H1 (cell line): ENCODE measurements around the gene BARX2. TPM values are rescaled to one million over a fixed set of nuclear protein-coding genes. Genes with fewer than 3 reads are reported as not detected.

ENCODE experiments used
- polyA plus RNA-seq, 7 experiments: library from polyadenylated mRNA; depleted of rRNA in 3 of 7; stranded (reverse) in 5 of 7; unstranded in 2 of 7; fragments of >200 nt in 5 of 7; fragments of 200-250 nt in 2 of 7; gene quantifications; 1 replicate in 5 of 7; 2 replicates in 1 of 7; 4 replicates in 1 of 7; pipeline versions ENCODE4 v1.2.1 to v1.2.3, GENCODE V29; 2011 to 2013; ENCODE audit warnings: missing spikeins in 2 of 7, mixed read lengths in 2 of 7
- total RNA-seq: library from RNA; stranded (reverse); fragmentation: NEBNext Ultra II Directional; extraction: Animal tissue kit (Norgen Biotek cat#: 25700); gene quantifications from 2 replicates; pipeline ENCODE4 v1.2.1, GENCODE V29; 2021
- TF ChIP-seq, protein P1 (sequence below), 3 experiments: IDR thresholded peaks; 1 replicate in 2 of 3; 2 replicates in 1 of 3; pipeline versions ENCODE4 v1.5.1 to v1.6.1; 2011; ENCODE audit warnings: low read length in 3 of 3, mild to moderate bottlenecking in 3 of 3, inconsistent platforms in 2 of 3, low read depth in 1 of 3, moderate library complexity in 1 of 3; ENCODE audit not compliant: insufficient read depth in 1 of 3; ENCODE audit errors: control extremely low read depth in 1 of 3

The BARX2 gene
- total and polyA plus RNA-seq, 2 of the 8 experiments (the other 6 are each of a cell fraction or from before 2014, with no cell fraction given), result not detected

DNA sequence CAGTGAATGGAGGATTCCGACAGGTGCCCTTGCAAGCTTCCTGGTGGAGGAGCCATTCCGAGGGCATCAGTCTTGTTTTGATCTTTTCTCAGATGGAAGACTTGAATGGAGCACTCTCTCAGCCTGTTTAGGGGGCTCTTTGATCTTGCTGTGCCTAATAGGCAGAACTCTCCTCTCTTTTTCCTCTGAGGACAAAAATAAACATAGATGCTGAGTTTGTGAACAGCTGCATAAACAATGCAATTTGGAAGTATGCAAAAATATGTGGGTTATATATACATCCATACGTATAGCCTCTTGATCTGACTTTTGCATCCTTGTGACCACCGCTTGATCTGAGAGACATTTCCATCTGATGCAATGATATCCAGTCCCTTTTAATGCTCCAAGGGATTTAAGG is 29.1 kb downstream of the BARX2 start (continued):
- TF ChIP-seq, protein P1, sequence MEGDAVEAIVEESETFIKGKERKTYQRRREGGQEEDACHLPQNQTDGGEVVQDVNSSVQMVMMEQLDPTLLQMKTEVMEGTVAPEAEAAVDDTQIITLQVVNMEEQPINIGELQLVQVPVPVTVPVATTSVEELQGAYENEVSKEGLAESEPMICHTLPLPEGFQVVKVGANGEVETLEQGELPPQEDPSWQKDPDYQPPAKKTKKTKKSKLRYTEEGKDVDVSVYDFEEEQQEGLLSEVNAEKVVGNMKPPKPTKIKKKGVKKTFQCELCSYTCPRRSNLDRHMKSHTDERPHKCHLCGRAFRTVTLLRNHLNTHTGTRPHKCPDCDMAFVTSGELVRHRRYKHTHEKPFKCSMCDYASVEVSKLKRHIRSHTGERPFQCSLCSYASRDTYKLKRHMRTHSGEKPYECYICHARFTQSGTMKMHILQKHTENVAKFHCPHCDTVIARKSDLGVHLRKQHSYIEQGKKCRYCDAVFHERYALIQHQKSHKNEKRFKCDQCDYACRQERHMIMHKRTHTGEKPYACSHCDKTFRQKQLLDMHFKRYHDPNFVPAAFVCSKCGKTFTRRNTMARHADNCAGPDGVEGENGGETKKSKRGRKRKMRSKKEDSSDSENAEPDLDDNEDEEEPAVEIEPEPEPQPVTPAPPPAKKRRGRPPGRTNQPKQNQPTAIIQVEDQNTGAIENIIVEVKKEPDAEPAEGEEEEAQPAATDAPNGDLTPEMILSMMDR (IDR thresholded peaks at IDR 0.05; ENCODE audit: control extremely low read depth in 1 of 3, insufficient read depth in 1 of 3, low read depth in 1 of 3, low read length in 3 of 3), result no peak
- TF ChIP-seq, all 59 proteins: peak for 0
